Measurements from ENCODE around the gene VRK1.

The VRK1 gene

GRCh38 chr14:96888593-96888992, 91.4 kb downstream of the VRK1 start:
- DNase-seq = no peak

- DNase-seq = no peak
Observed at GRCh38 chr14:96889091-96889490, 91.9 kb downstream of the VRK1 start.

- DNase-seq = no peak
Observed at GRCh38 chr14:96893966-96894622, 96.9 kb downstream of the VRK1 start.

GRCh38 chr14:96894966-96895365, 97.8 kb downstream of the VRK1 start:
- DNase-seq = peak; percentile 13

GRCh38 chr14:96895658-96896271, 98.6 kb downstream of the VRK1 start:
- no peak for DNase-seq

GRCh38 chr14:96897184-96897583, 100.0 kb downstream of the VRK1 start:
- DNase-seq = no peak

GRCh38 chr14:96901227-96901626, 104.0 kb downstream of the VRK1 start:
- DNase-seq = no peak

GRCh38 chr14:96902004-96902403, 104.8 kb downstream of the VRK1 start:
- no peak for DNase-seq

GRCh38 chr14:96903444-96904023, 106.4 kb downstream of the VRK1 start:
- DNase-seq = no peak

GRCh38 chr14:96904201-96904600, 107.0 kb downstream of the VRK1 start:
- DNase-seq = no peak

- no peak for DNase-seq
Observed at GRCh38 chr14:96905065-96905464, 107.9 kb downstream of the VRK1 start.

- no peak for DNase-seq
Observed at GRCh38 chr14:96905825-96906224, 108.6 kb downstream of the VRK1 start.

- DNase-seq = no peak
Observed at GRCh38 chr14:96906434-96906833, 109.3 kb downstream of the VRK1 start.

GRCh38 chr14:96909841-96910364, 112.7 kb downstream of the VRK1 start:
- DNase-seq = no peak

- no peak for DNase-seq
Observed at GRCh38 chr14:96911499-96912149, 114.4 kb downstream of the VRK1 start.

GRCh38 chr14:96914571-96915128, 117.5 kb downstream of the VRK1 start:
- peak; percentile 4 for DNase-seq

- no peak for DNase-seq
Observed at GRCh38 chr14:96915478-96915877, 118.3 kb downstream of the VRK1 start.

GRCh38 chr14:96916751-96917150, 119.6 kb downstream of the VRK1 start:
- DNase-seq = no peak

- DNase-seq = no peak
Observed at GRCh38 chr14:96917442-96917963, 120.3 kb downstream of the VRK1 start.

GRCh38 chr14:96920023-96920422, 122.8 kb downstream of the VRK1 start:
- no peak for DNase-seq

- DNase-seq = no peak
Observed at GRCh38 chr14:96920820-96921219, 123.6 kb downstream of the VRK1 start.

- no peak for DNase-seq
Observed at GRCh38 chr14:96922986-96923385, 125.8 kb downstream of the VRK1 start.

GRCh38 chr14:96925422-96925821, 128.2 kb downstream of the VRK1 start:
- no peak for DNase-seq
